ENCODE results near the gene PREB. TPM values are rescaled to one million over a fixed set of nuclear protein-coding genes. Genes with fewer than 3 reads are reported as not detected.

Gene PREB
- total RNA-seq, 1 donor from 2014 or later = 37.7 TPM

GRCh38 chr2:27158468-27158867 is 24.0 kb upstream of the PREB start:
- H3K27me3 ChIP-seq (ENCODE audit: low read depth) = no peaks in the 10 kb centered on the region
- DNase-seq (no peak), ATAC-seq (no peak)
- no peak overlapping the region for H3K4me3 ChIP-seq
- intact Hi-C loops (cut with DNase I) = no loop called here
- no peaks in the 10 kb centered on the region for H3K4me1 ChIP-seq
- H3K27ac ChIP-seq = no peak overlapping the region
- no peak for TF ChIP-seq CTCF (IDR thresholded peaks at IDR 0.05)
- no peaks in the 10 kb centered on the region for H3K9me3 ChIP-seq
- H3K36me3 ChIP-seq = no peaks in the 10 kb centered on the region

- TF ChIP-seq CTCF (IDR thresholded peaks at IDR 0.05) = no peak
- H3K4me1 ChIP-seq = no peaks in the 10 kb centered on the region
- no peak for ATAC-seq
Measured at GRCh38 chr2:27155069-27155520, 20.7 kb upstream of the PREB start.

GRCh38 chr2:27154488-27154887 is 20.1 kb upstream of the PREB start:
- DNase-seq (no peak), ATAC-seq (no peak)
- no peak for TF ChIP-seq CTCF (IDR thresholded peaks at IDR 0.05)
- H3K27me3 ChIP-seq (ENCODE audit: low read depth) = no peaks in the 10 kb centered on the region
- no peak overlapping the region for H3K4me3 ChIP-seq
- H3K27ac ChIP-seq = no peak overlapping the region
- no peaks in the 10 kb centered on the region for H3K36me3 ChIP-seq
- intact Hi-C loops (cut with DNase I) = no loop called here
- H3K4me1 ChIP-seq = no peaks in the 10 kb centered on the region
- H3K9me3 ChIP-seq = no peaks in the 10 kb centered on the region

More at GRCh38 chr2:27155069-27155520, 20.7 kb upstream of the PREB start:
- Histone ChIP-seq H3K27ac (no peak overlapping the region), H3K9me3 (no peaks in the 10 kb centered on the region), H3K27me3 (ENCODE audit: low read depth) (no peaks in the 10 kb centered on the region), H3K4me3 (no peak overlapping the region), H3K36me3 (no peaks in the 10 kb centered on the region)
- intact Hi-C loops (cut with DNase I) = no loop called here
- DNase-seq = no peak

GRCh38 chr2:27152796-27153464 is 18.5 kb upstream of the PREB start:
- no peak overlapping the region for H3K4me3 ChIP-seq
- H3K4me1 ChIP-seq = no peaks in the 10 kb centered on the region
- ATAC-seq = no peak
- no peaks in the 10 kb centered on the region for H3K9me3 ChIP-seq
- DNase-seq = no peak
- no peak overlapping the region for H3K27ac ChIP-seq
- no peaks in the 10 kb centered on the region for H3K36me3 ChIP-seq
- intact Hi-C loops (cut with DNase I) = no loop called here
- TF ChIP-seq CTCF (IDR thresholded peaks at IDR 0.05) = no peak
- H3K27me3 ChIP-seq (ENCODE audit: low read depth) = peaks cover 5% of the 10 kb centered on the region

GRCh38 chr2:27152102-27152795 is 17.8 kb upstream of the PREB start:
- no peaks in the 10 kb centered on the region for H3K9me3 ChIP-seq
- intact Hi-C loops (cut with DNase I) = no loop called here
- ATAC-seq = no peak

More at GRCh38 chr2:27152102-27152795, 17.8 kb upstream of the PREB start:
- no peak for TF ChIP-seq CTCF (IDR thresholded peaks at IDR 0.05)
- Histone ChIP-seq H3K27me3 (ENCODE audit: low read depth) (peaks cover 8% of the 10 kb centered on the region), H3K36me3 (no peaks in the 10 kb centered on the region), H3K4me1 (no peaks in the 10 kb centered on the region), H3K27ac (no peak overlapping the region), H3K4me3 (no peak overlapping the region)
- no peak for DNase-seq
